OCI-LY7 (cell line): ENCODE measurements around the gene CLEC3B. TPM values are rescaled to one million over a fixed set of nuclear protein-coding genes. Genes with fewer than 3 reads are reported as not detected.

ENCODE experiments used
- BruUV-seq: library from RNA; stranded (reverse); fragments of 400-500 nt; replicated peaks from 2 replicates; lab custom pipeline; 2021; lab: Mats Ljungman, UMichigan
- CTCF ChIA-PET: fragments of 300-600 bp; sonication (Branson Sonifier 250); formaldehyde crosslinking; loops from one replicate; lab custom pipeline; 2022; ENCODE audit warnings: antibody characterized with exemption; ENCODE audit not compliant: unreplicated experiment; lab: Charles Lee
- POLR2A ChIA-PET: fragments of 300-600 bp; sonication (Branson Sonifier 250); formaldehyde crosslinking; loops from one replicate; lab custom pipeline; 2022; ENCODE audit warnings: antibody characterized with exemption; lab: Charles Lee
- DNase-seq: peaks from one replicate; pipeline ENCODE4 v3.0.0-alpha.2; 2015; ENCODE audit warnings: low spot score
- H2AFZ ChIP-seq: fragments of 200-600 bp; sonication (generic), shearing (Covaris generic); 2 replicates; pipeline ENCODE4 v1.6.1; 2014; ENCODE audit warnings: mild to moderate bottlenecking, antibody characterized with exemption, low read length, moderate library complexity
- H3K27ac ChIP-seq: fragments of 200-600 bp; sonication (generic); 2 replicates; pipeline ENCODE4 v1.5.1; 2014; ENCODE audit warnings: mixed run types, low read depth, mild to moderate bottlenecking, moderate library complexity, low read length, inconsistent platforms; ENCODE audit not compliant: poor library complexity, severe bottlenecking
- H3K36me3 ChIP-seq: fragments of 200-600 bp; sonication (generic); 2 replicates; pipeline ENCODE4 v1.6.1; 2014; ENCODE audit warnings: mild to moderate bottlenecking, antibody characterized with exemption, low read length, moderate library complexity, mixed read lengths; ENCODE audit not compliant: insufficient read depth
- H3K4me1 ChIP-seq: fragments of 200-600 bp; sonication (generic); 2 replicates; pipeline ENCODE4 v1.5.1; 2014; ENCODE audit warnings: mild to moderate bottlenecking, low read length; ENCODE audit not compliant: insufficient read depth, poor library complexity, severe bottlenecking
- H3K4me2 ChIP-seq: fragments of 200-600 bp; sonication (generic); 2 replicates; pipeline ENCODE4 v1.6.1; 2014; ENCODE audit warnings: mild to moderate bottlenecking, low read length
- H3K4me3 ChIP-seq: fragments of 200-600 bp; sonication (generic); 2 replicates; pipeline ENCODE4 v1.5.1; 2014; ENCODE audit warnings: mild to moderate bottlenecking, low read depth, low read length; ENCODE audit not compliant: poor library complexity, severe bottlenecking
- H3K79me2 ChIP-seq: fragments of 200-600 bp; sonication (generic); 2 replicates; pipeline ENCODE4 v1.6.1; 2016; ENCODE audit warnings: low read depth, mild to moderate bottlenecking, low read length, moderate library complexity, mixed read lengths; ENCODE audit not compliant: insufficient read depth
- H3K9me2 ChIP-seq: fragments of 200-600 bp; sonication (generic); 2 replicates; pipeline ENCODE4 v1.6.1; 2016; ENCODE audit warnings: mild to moderate bottlenecking, low read length, mixed read lengths; ENCODE audit not compliant: insufficient read depth
- H3K9me3 ChIP-seq: fragments of 200-600 bp; sonication (generic); 2 replicates; pipeline ENCODE4 v1.6.1; 2014; ENCODE audit warnings: mild to moderate bottlenecking, mixed run types, low read length, mixed read lengths
- H4K20me1 ChIP-seq: fragments of 200-600 bp; sonication (generic); 2 replicates; pipeline ENCODE4 v1.6.1; 2014; ENCODE audit warnings: mild to moderate bottlenecking, antibody characterized with exemption, low read length, moderate library complexity, mixed read lengths; ENCODE audit not compliant: insufficient read depth
- EZH2phosphoT487 ChIP-seq: fragments of 200-600 bp; sonication (generic); IDR thresholded peaks from 2 replicates; pipeline ENCODE4 v1.6.1; 2018; ENCODE audit warnings: low read depth, borderline replicate concordance, mild to moderate bottlenecking, mixed run types, antibody characterized with exemption, low read length, moderate library complexity, mixed read lengths
- intact Hi-C: fragments of 100-400 bp; cut with micrococcal nuclease; formaldehyde crosslinking; loops from one replicate; pipeline ENCODE4 v1.10.0; 2022; ENCODE audit not compliant: unreplicated experiment
- total RNA-seq, 2 experiments: library from RNA; depleted of rRNA in 1 of 2; stranded (reverse); fragments of >200 nt in 1 of 2; shearing (Covaris generic) in 1 of 2; gene quantifications; 2 replicates each; pipeline ENCODE4 v1.2.3, GENCODE V29; 2014 to 2022
- TF ChIP-seq, protein P1 (sequence below): fragments of 200-600 bp; sonication (generic); conservative IDR thresholded peaks from 2 replicates; pipeline ENCODE4 v1.5.1; 2014; ENCODE audit warnings: mild to moderate bottlenecking, antibody characterized with exemption, low read length, moderate library complexity, mixed read lengths

CLEC3B gene
- total RNA-seq, 2 experiments from 2014 or later: 1.3 TPM; not detected in 1

DNA sequence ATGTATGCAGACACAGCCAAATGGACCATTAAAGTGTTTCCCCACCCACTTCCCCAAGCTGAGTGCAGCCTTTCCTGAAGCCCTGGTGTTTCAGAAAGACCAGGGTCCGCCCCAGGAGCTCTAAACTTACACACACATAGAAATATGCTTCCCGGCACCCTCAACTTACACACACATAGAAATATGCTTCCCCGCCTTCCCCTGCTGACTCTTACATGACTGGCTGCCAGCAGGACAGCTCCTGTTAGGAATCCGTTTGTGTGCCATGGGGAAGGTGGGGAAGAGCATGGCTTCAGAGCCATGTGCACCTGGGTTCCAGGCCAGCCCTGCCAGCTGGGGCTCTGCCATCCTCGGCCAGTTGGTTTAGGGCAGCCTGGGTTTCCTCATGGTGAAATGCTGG, 3.6 kb downstream of the CLEC3B start:
- Histone ChIP-seq H3K36me3 (no peaks in the 10 kb centered on the region), H4K20me1 (no peaks in the 10 kb centered on the region), H3K4me1 (no peaks in the 10 kb centered on the region), H3K4me3 (no peak overlapping the region), H3K79me2 (no peaks in the 10 kb centered on the region), H3K9me2 (no peaks in the 10 kb centered on the region), H3K9me3 (no peaks in the 10 kb centered on the region), H3K4me2 (no peak overlapping the region), H3K27ac (no peak overlapping the region), H2AFZ (no peak overlapping the region)
- ChIA-PET POLR2A (no interaction called here), CTCF (no interaction called here)
- no peak for TF ChIP-seq EZH2phosphoT487
- TF ChIP-seq, protein P1, sequence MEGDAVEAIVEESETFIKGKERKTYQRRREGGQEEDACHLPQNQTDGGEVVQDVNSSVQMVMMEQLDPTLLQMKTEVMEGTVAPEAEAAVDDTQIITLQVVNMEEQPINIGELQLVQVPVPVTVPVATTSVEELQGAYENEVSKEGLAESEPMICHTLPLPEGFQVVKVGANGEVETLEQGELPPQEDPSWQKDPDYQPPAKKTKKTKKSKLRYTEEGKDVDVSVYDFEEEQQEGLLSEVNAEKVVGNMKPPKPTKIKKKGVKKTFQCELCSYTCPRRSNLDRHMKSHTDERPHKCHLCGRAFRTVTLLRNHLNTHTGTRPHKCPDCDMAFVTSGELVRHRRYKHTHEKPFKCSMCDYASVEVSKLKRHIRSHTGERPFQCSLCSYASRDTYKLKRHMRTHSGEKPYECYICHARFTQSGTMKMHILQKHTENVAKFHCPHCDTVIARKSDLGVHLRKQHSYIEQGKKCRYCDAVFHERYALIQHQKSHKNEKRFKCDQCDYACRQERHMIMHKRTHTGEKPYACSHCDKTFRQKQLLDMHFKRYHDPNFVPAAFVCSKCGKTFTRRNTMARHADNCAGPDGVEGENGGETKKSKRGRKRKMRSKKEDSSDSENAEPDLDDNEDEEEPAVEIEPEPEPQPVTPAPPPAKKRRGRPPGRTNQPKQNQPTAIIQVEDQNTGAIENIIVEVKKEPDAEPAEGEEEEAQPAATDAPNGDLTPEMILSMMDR: no peak
- BruUV-seq: no TSS peak
- intact Hi-C loops: no loop called here
- no peak for DNase-seq

DNA sequence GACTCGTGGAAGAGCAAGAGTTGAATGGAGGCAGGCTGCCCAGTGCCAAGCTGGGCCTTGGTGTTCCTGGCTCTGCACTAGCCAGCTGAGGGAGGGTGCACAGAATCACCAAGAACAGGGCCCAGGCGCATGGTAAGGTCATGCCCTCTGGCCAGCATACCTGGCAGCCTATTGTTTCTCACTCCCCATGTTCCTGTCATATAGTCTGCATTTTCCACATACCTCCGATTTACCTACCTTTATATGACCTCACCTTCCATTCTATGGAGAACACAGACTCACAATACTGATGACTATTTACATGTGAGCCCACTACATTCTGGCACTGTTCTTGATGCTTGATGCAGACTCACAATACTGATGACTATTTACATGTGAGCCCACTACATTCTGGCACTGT, 5.4 kb downstream of the CLEC3B start:
- ChIA-PET POLR2A (no interaction called here), CTCF (no interaction called here)
- Histone ChIP-seq H2AFZ (no peak overlapping the region), H3K4me3 (no peak overlapping the region), H3K9me2 (no peaks in the 10 kb centered on the region), H3K4me1 (no peaks in the 10 kb centered on the region), H4K20me1 (no peaks in the 10 kb centered on the region), H3K27ac (no peak overlapping the region), H3K4me2 (no peak overlapping the region), H3K36me3 (no peaks in the 10 kb centered on the region), H3K9me3 (no peaks in the 10 kb centered on the region), H3K79me2 (no peaks in the 10 kb centered on the region)
- intact Hi-C loops: no loop called here
- TF ChIP-seq EZH2phosphoT487: no peak
- TF ChIP-seq, protein P1: no peak
- BruUV-seq: no TSS peak
- DNase-seq: no peak

DNA sequence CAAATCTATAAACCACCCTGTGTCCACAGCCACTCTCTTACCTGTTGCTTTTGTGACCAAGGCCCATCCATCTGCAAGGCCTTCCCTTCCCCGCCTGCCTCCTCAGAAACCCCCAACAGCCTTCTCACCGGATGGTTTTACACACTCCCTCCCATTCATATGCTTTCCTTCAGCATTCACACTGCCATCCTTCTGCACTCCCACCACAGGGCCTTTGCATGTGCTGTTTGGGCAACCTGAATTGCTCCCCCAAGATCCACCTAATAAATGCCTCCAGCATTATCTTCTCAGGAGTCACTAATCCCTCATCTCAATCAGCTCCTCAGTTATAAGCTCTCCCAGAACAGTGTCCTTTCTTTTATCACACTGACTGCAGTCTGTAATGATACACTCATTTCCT, 6.0 kb downstream of the CLEC3B start:
- ChIA-PET CTCF (no interaction called here), POLR2A (no interaction called here)
- TF ChIP-seq EZH2phosphoT487: no peak
- TF ChIP-seq, protein P1: no peak
- DNase-seq: no peak
- H3K9me3 ChIP-seq: no peaks in the 10 kb centered on the region
- H3K27ac ChIP-seq: no peak overlapping the region
- no peak overlapping the region for H3K4me3 ChIP-seq
- H3K9me2 ChIP-seq: no peaks in the 10 kb centered on the region
- no peak overlapping the region for H2AFZ ChIP-seq
- H4K20me1 ChIP-seq: no peaks in the 10 kb centered on the region
- H3K4me2 ChIP-seq: no peak overlapping the region
- H3K36me3 ChIP-seq: no peaks in the 10 kb centered on the region
- no TSS peak for BruUV-seq
- intact Hi-C loops: no loop called here
- no peaks in the 10 kb centered on the region for H3K79me2 ChIP-seq
- no peaks in the 10 kb centered on the region for H3K4me1 ChIP-seq
